ENCODE data around the gene CLCN6.

CLCN6 gene

DNA sequence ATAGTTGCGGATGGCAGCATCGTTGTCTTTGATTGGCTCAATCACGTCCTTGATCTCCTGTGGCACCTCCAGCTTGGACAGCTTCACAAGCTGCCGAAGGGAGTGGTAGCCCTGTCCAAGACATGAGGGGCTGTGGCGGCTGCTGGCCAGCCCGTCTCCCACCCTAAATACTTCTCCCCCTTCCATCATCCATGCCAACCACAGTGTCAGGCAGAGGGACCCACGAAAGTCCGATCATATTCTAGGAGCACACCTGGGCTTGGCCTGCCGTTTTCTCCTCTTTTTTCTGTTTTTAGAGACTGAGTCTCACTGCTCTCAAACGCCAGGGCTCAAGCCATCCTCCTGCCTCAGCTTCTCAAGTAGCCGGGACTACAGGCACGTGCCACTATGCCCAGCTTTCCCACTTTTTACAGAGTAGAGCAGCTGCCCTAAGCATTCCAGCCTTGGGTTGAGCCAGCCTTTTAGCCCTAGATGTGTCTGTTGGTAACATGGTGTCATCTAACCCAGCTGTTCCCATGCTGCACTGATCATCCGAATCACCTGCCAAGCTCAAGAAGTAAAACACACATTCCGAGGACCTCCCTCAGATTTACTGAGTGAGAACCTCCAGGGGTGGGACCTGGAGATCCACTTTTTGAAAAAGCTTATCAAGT, 10.6 kb upstream of the CLCN6 start:
- Histone ChIP-seq H3K27ac (ENCODE audit: low read length) (no peak overlapping the region), H3K4me1 (ENCODE audit: low read length) (no peaks in the 10 kb centered on the region), H3K4me3 (ENCODE audit: low read length) (no peak overlapping the region), H3K79me2 (ENCODE audit: low read length) (no peaks in the 10 kb centered on the region), H3K4me2 (ENCODE audit: low read depth, low read length) (no peak overlapping the region), H3F3A (ENCODE audit: insufficient read depth, low read length) (no peaks in the 10 kb centered on the region), H3K36me3 (replicated peaks; ENCODE audit: insufficient read depth, low read length) (no peaks in the 10 kb centered on the region), H4K20me1 (ENCODE audit: insufficient read depth, low read length) (no peaks in the 10 kb centered on the region), H3K9me3 (replicated peaks; ENCODE audit: insufficient read depth, low read length) (no peaks in the 10 kb centered on the region), H3K9me2 (replicated peaks; ENCODE audit: insufficient read depth, low read length) (no peaks in the 10 kb centered on the region), H2AFZ (ENCODE audit: low read length) (no peak overlapping the region), H3K9ac (ENCODE audit: low read length) (no peak overlapping the region), H3K27me3 (replicated peaks; ENCODE audit: insufficient read depth, low read length) (no peaks in the 10 kb centered on the region)
- TF ChIP-seq EZH2 (optimal IDR thresholded peaks at IDR 0.05; ENCODE audit: low read depth, low read length) (no peak), EZH2phosphoT487 (IDR thresholded peaks at IDR 0.05; ENCODE audit: low read length) (no peak)
- TF ChIP-seq, protein P1, sequence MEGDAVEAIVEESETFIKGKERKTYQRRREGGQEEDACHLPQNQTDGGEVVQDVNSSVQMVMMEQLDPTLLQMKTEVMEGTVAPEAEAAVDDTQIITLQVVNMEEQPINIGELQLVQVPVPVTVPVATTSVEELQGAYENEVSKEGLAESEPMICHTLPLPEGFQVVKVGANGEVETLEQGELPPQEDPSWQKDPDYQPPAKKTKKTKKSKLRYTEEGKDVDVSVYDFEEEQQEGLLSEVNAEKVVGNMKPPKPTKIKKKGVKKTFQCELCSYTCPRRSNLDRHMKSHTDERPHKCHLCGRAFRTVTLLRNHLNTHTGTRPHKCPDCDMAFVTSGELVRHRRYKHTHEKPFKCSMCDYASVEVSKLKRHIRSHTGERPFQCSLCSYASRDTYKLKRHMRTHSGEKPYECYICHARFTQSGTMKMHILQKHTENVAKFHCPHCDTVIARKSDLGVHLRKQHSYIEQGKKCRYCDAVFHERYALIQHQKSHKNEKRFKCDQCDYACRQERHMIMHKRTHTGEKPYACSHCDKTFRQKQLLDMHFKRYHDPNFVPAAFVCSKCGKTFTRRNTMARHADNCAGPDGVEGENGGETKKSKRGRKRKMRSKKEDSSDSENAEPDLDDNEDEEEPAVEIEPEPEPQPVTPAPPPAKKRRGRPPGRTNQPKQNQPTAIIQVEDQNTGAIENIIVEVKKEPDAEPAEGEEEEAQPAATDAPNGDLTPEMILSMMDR (IDR thresholded peaks at IDR 0.05; ENCODE audit: low read length), result no peak
- no peak for DNase-seq

DNA sequence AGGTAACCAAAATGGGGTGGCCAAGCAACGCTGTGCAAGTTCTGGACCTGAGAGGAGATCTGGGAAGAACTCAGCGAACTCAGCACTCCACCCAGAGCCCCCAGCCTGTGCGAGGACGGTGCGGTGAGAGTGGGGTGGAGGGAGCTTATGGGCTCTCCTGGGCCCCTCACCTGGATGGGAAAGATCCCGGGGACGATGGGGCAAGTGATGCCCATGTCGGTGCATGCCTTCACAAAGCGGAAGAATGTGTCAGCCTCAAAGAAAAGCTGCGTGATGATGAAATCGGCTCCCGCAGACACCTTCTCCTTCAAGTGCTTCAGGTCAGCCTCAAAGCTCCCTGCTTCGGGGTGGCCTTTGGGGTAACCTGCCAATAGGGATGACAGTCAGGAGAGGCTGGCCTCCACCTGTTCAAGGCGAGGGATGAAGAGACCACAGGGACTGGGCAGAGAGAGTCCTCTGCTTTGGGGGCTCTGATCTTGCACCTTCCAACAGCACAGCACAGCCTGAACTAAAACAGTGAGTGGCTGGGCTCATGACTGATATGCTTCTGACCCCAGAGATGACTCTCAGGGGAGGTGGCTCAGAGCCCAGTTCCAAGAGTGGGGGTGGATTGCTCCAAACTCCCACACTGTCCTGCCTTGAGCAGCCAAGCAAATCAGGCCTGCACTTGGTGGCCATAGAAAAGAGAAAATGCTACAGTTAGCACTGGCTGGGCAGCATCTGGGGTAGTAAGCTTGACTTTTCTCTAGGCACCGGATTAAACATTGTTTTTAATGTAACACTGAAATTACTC, 9.8 kb upstream of the CLCN6 start:
- H3F3A ChIP-seq (ENCODE audit: insufficient read depth, low read length), result no peaks in the 10 kb centered on the region
- TF ChIP-seq, protein P1 (IDR thresholded peaks at IDR 0.05; ENCODE audit: low read length), result no peak
- TF ChIP-seq EZH2 (optimal IDR thresholded peaks at IDR 0.05; ENCODE audit: low read depth, low read length), result no peak
- no peak for TF ChIP-seq EZH2phosphoT487 (IDR thresholded peaks at IDR 0.05; ENCODE audit: low read length)
- H2AFZ ChIP-seq (ENCODE audit: low read length), result no peak overlapping the region
- H3K9ac ChIP-seq (ENCODE audit: low read length), result no peak overlapping the region
- H3K79me2 ChIP-seq (ENCODE audit: low read length), result no peaks in the 10 kb centered on the region
- no peaks in the 10 kb centered on the region for H3K36me3 ChIP-seq (replicated peaks; ENCODE audit: insufficient read depth, low read length)
- no peaks in the 10 kb centered on the region for H3K4me1 ChIP-seq (ENCODE audit: low read length)
- H3K9me3 ChIP-seq (replicated peaks; ENCODE audit: insufficient read depth, low read length), result no peaks in the 10 kb centered on the region
- H4K20me1 ChIP-seq (ENCODE audit: insufficient read depth, low read length), result no peaks in the 10 kb centered on the region
- no peaks in the 10 kb centered on the region for H3K9me2 ChIP-seq (replicated peaks; ENCODE audit: insufficient read depth, low read length)
- no peaks in the 10 kb centered on the region for H3K27me3 ChIP-seq (replicated peaks; ENCODE audit: insufficient read depth, low read length)
- no peak overlapping the region for H3K4me3 ChIP-seq (ENCODE audit: low read length)
- H3K4me2 ChIP-seq (ENCODE audit: low read depth, low read length), result no peak overlapping the region
- no peak overlapping the region for H3K27ac ChIP-seq (ENCODE audit: low read length)
- DNase-seq, result no peak

DNA sequence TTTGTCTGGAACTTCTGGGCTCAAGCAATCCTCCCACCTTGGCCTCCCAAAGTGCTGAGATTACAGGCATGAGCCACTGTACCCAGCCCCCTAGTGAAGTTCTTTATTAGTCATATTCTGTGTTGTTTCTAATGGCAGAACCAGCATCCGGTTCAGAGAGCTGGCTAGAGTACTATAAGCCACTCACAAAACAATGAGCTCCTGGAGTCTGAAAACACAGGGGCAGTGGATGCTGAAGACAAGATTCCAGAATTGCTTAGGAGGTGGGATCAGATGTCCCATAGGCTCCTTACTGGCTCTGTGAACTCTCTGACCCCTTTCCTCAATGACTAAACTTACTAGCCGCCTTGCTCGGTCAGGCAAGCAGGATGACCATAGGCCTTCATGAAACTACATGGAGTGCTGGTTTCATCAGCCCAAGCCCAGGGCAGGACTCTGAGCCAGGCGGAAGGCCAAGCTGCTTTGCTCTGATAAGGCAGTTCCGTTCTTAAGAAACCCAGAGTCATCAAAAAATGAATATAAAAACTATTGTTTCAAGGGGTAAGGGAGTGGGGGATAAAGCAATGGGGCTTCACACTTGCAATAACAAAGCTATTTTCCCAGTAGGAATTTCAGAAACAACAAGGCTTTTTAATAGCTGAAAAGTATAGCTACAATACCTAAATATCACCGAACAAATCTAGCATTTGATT, 8.3 kb upstream of the CLCN6 start:
- Histone ChIP-seq H3K27me3 (replicated peaks; ENCODE audit: insufficient read depth, low read length) (no peaks in the 10 kb centered on the region), H3K9me3 (replicated peaks; ENCODE audit: insufficient read depth, low read length) (no peaks in the 10 kb centered on the region), H3F3A (ENCODE audit: insufficient read depth, low read length) (no peaks in the 10 kb centered on the region), H3K4me1 (ENCODE audit: low read length) (no peaks in the 10 kb centered on the region), H3K4me3 (ENCODE audit: low read length) (no peak overlapping the region), H3K27ac (ENCODE audit: low read length) (no peak overlapping the region), H4K20me1 (ENCODE audit: insufficient read depth, low read length) (no peaks in the 10 kb centered on the region), H3K79me2 (ENCODE audit: low read length) (peaks cover 4% of the 10 kb centered on the region; the same call in 1 of the 2 replicates), H2AFZ (ENCODE audit: low read length) (no peak overlapping the region), H3K9me2 (replicated peaks; ENCODE audit: insufficient read depth, low read length) (no peaks in the 10 kb centered on the region), H3K9ac (ENCODE audit: low read length) (no peak overlapping the region), H3K36me3 (replicated peaks; ENCODE audit: insufficient read depth, low read length) (no peaks in the 10 kb centered on the region), H3K4me2 (ENCODE audit: low read depth, low read length) (no peak overlapping the region)
- TF ChIP-seq EZH2phosphoT487 (IDR thresholded peaks at IDR 0.05; ENCODE audit: low read length), result no peak
- no peak for TF ChIP-seq EZH2 (optimal IDR thresholded peaks at IDR 0.05; ENCODE audit: low read depth, low read length)
- TF ChIP-seq, protein P1 (IDR thresholded peaks at IDR 0.05; ENCODE audit: low read length), result no peak
- DNase-seq, result no peak

Measured in MM.1S (cell line).